Neural cell (in vitro differentiated cells): ENCODE data around the gene CADM1. TPM values are rescaled to one million over a fixed set of nuclear protein-coding genes. Genes with fewer than 3 reads are reported as not detected.

Experiments
- H2AFZ ChIP-seq: fragments of 200-600, 300-800 bp; sonication (generic), shearing (Covaris generic); 2 replicates; pipeline ENCODE4 v1.6.0; 2014; ENCODE audit warnings: low read depth, mild to moderate bottlenecking, antibody characterized with exemption, low read length, moderate library complexity
- H3F3A ChIP-seq: fragments of 200-600 bp; shearing (Covaris generic); 2 replicates; pipeline ENCODE4 v1.6.1; 2016; ENCODE audit warnings: mild to moderate bottlenecking, moderate library complexity, mixed read lengths, antibody characterized with exemption, low read length; ENCODE audit not compliant: insufficient read depth, poor library complexity, severe bottlenecking
- H3K27ac ChIP-seq: fragments of 200-600, 300-800 bp; sonication (generic), shearing (Covaris generic); 2 replicates; pipeline ENCODE4 v1.5.1; 2014; ENCODE audit warnings: mild to moderate bottlenecking, low read length, moderate library complexity
- H3K27me3 ChIP-seq: fragments of 300-800, 200-600 bp; sonication (generic), shearing (Covaris generic); 2 replicates; pipeline ENCODE4 v1.6.0; 2014; ENCODE audit warnings: mild to moderate bottlenecking, low read depth, low read length, moderate library complexity; ENCODE audit not compliant: insufficient read depth
- H3K36me3 ChIP-seq: fragments of 300-800, 200-600 bp; sonication (generic), shearing (Covaris generic); 2 replicates; pipeline ENCODE4 v1.5.1; 2014; ENCODE audit warnings: mild to moderate bottlenecking, antibody characterized with exemption, low read length, moderate library complexity; ENCODE audit not compliant: insufficient read depth
- H3K4me2 ChIP-seq: fragments of 300-800, 200-600 bp; sonication (generic), shearing (Covaris generic); 2 replicates; pipeline ENCODE4 v1.6.0; 2014; ENCODE audit warnings: mild to moderate bottlenecking, low read length
- H3K4me3 ChIP-seq: fragments of 300-800, 200-600 bp; sonication (generic), shearing (Covaris generic); 2 replicates; pipeline ENCODE4 v1.5.1; 2014; ENCODE audit warnings: mild to moderate bottlenecking, low read length, moderate library complexity
- H3K79me2 ChIP-seq: fragments of 200-600 bp; shearing (Covaris generic); replicated peaks from 2 replicates; pipeline ENCODE4 v1.6.0; 2014; ENCODE audit warnings: mild to moderate bottlenecking, low read length, moderate library complexity; ENCODE audit not compliant: insufficient read depth
- H3K9ac ChIP-seq: fragments of 300-800, 200-600 bp; sonication (generic), shearing (Covaris generic); 2 replicates; pipeline ENCODE4 v1.6.1; 2016; ENCODE audit warnings: mild to moderate bottlenecking, low read length, mixed read lengths
- H3K9me2 ChIP-seq: fragments of 200-600 bp; shearing (Covaris generic); 2 replicates; pipeline ENCODE4 v1.6.1; 2016; ENCODE audit warnings: mild to moderate bottlenecking, low read length, mixed read lengths; ENCODE audit not compliant: insufficient read depth
- H3K9me3 ChIP-seq: fragments of 200-600, 300-800 bp; sonication (generic), shearing (Covaris generic); 2 replicates; pipeline ENCODE4 v1.6.1; 2016; ENCODE audit warnings: mild to moderate bottlenecking, mixed run types, low read length, moderate library complexity, mixed read lengths
- H4K20me1 ChIP-seq: fragments of 200-600 bp; shearing (Covaris generic); 2 replicates; pipeline ENCODE4 v1.6.1; 2016; ENCODE audit warnings: mild to moderate bottlenecking, mixed run types; ENCODE audit not compliant: insufficient read depth
- CTCF ChIP-seq: fragments of 450-650 bp; IDR thresholded peaks from 2 replicates; pipeline ENCODE4 v1.5.1; 2014; ENCODE audit warnings: antibody characterized with exemption, mild to moderate bottlenecking, moderate library complexity; ENCODE audit not compliant: poor library complexity, severe bottlenecking
- EP300 ChIP-seq: fragments of 450-650 bp; conservative IDR thresholded peaks from 2 replicates; pipeline ENCODE4 v1.6.1; 2014; ENCODE audit warnings: antibody characterized with exemption, mild to moderate bottlenecking, moderate library complexity; ENCODE audit not compliant: poor library complexity, severe bottlenecking
- EZH2 ChIP-seq: fragments of 200-600, 300-800 bp; shearing (Covaris generic), sonication (generic); IDR thresholded peaks from 2 replicates; pipeline ENCODE4 v1.6.1; 2014; ENCODE audit warnings: antibody characterized with exemption, low read length, borderline replicate concordance, mild to moderate bottlenecking; ENCODE audit not compliant: insufficient read depth, poor library complexity, severe bottlenecking
- MXI1 ChIP-seq: fragments of 450-650 bp; conservative IDR thresholded peaks from 2 replicates; pipeline ENCODE4 v1.6.1; 2014; ENCODE audit warnings: antibody characterized with exemption, mild to moderate bottlenecking; ENCODE audit not compliant: poor library complexity, severe bottlenecking
- POLR2AphosphoS5 ChIP-seq: IDR thresholded peaks from 2 replicates; pipeline ENCODE4 v1.6.1; 2012
- RAD21 ChIP-seq: fragments of 450-650 bp; conservative IDR thresholded peaks from 2 replicates; pipeline ENCODE4 v1.6.1; 2014; ENCODE audit warnings: antibody characterized with exemption, mild to moderate bottlenecking, moderate library complexity
- REST ChIP-seq: IDR thresholded peaks from 2 replicates; pipeline ENCODE4 v1.6.1; 2012; ENCODE audit warnings: borderline replicate concordance
- SMC3 ChIP-seq: fragments of 450-650 bp; conservative IDR thresholded peaks from 2 replicates; pipeline ENCODE4 v1.6.1; 2014; ENCODE audit warnings: antibody characterized with exemption, mild to moderate bottlenecking, moderate library complexity; ENCODE audit not compliant: poor library complexity
- TAF1 ChIP-seq: IDR thresholded peaks from 2 replicates; pipeline ENCODE4 v1.6.1; 2012; ENCODE audit warnings: low read depth
- polyA plus RNA-seq: library from polyadenylated mRNA; depleted of rRNA; stranded (reverse); fragments of >200 nt; gene quantifications from 2 replicates; pipeline ENCODE4 v1.2.3, GENCODE V29; 2014

Gene CADM1
- polyA plus RNA-seq, 1 donor from 2014 or later: 92.1 TPM

GRCh38 chr11:115552151-115552772 is 48.0 kb upstream of the CADM1 start:
- H3K4me2 ChIP-seq: no peak overlapping the region
- no peak for TF ChIP-seq MXI1
- no peak for TF ChIP-seq REST
- no peak for TF ChIP-seq TAF1
- no peak for TF ChIP-seq EZH2
- H2AFZ ChIP-seq: no peak overlapping the region
- H3F3A ChIP-seq: no peaks in the 10 kb centered on the region
- no peaks in the 10 kb centered on the region for H3K79me2 ChIP-seq
- no peak overlapping the region for H3K27ac ChIP-seq
- no peaks in the 10 kb centered on the region for H3K9me2 ChIP-seq
- no peak overlapping the region for H3K4me3 ChIP-seq
- H3K27me3 ChIP-seq: no peaks in the 10 kb centered on the region
- H3K9ac ChIP-seq: no peak overlapping the region
- H3K9me3 ChIP-seq: no peaks in the 10 kb centered on the region
- no peaks in the 10 kb centered on the region for H4K20me1 ChIP-seq
- no peaks in the 10 kb centered on the region for H3K36me3 ChIP-seq

GRCh38 chr11:115550291-115551059 is 46.3 kb upstream of the CADM1 start:
- Histone ChIP-seq H3K4me3 (no peak overlapping the region), H4K20me1 (no peaks in the 10 kb centered on the region), H3K27me3 (no peaks in the 10 kb centered on the region), H3F3A (no peaks in the 10 kb centered on the region), H3K9me2 (no peaks in the 10 kb centered on the region), H3K27ac (no peak overlapping the region), H2AFZ (no peak overlapping the region), H3K9ac (no peak overlapping the region), H3K79me2 (no peaks in the 10 kb centered on the region), H3K9me3 (no peaks in the 10 kb centered on the region), H3K36me3 (no peaks in the 10 kb centered on the region), H3K4me2 (no peak overlapping the region)
- no peak for TF ChIP-seq MXI1
- TF ChIP-seq RAD21: no peak
- no peak for TF ChIP-seq CTCF
- no peak for TF ChIP-seq POLR2AphosphoS5
- no peak for TF ChIP-seq EZH2
- no peak for TF ChIP-seq TAF1
- TF ChIP-seq SMC3: no peak
- no peak for TF ChIP-seq REST
- no peak for TF ChIP-seq EP300
